Fibroblast of skin of right biceps (primary cell): ENCODE results near the gene KBTBD7.
"Not testable (repeated sequence)": the region's sequence is repeated elsewhere in the genome, so short reads cannot be mapped to it uniquely, and the experiment has no call there.

ENCODE experiments used
- DNase-seq: peaks from one replicate; pipeline ENCODE4 v3.0.0-alpha.2; 2013

Gene KBTBD7

DNA sequence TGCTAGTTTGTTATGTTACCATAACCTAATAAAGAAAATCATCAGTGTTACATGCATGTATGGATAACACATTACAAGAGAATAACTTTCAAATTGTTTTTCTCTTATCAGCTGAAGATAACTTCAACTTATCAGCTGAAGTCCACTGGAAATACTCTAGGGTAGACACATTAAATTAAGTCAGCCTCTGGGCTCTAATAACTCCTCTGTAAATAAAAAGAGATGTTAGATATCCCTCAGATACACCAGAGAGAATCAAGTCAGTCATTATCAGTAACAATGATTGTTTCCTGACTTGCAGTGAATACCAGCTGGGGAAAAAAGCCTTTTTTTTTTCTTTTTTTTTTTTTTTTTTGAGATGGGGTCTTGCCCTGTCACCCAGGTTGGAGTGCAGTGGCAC, 1.6 kb upstream of the KBTBD7 start:
- DNase-seq, result no peak

DNA sequence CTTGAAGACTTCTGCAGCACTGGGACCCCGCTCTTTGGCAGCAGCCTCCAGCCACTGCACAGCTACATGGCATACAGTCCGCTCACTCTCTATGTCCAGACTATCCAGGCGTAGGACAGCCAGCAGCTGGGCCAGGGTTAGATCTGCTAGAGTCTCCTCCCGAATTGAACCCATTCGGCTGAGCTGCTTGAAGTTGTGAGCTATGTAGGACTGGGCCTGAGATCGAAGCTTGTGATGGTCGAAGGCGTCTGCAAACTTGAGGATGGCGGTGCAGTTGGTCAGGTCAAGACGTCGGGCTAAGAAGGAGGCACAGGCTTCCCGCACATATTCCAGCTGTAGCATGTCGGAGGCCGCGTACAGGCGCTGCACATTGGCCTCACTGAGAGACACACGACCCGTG, 900 bp downstream of the KBTBD7 start:
- no peak for DNase-seq

DNA sequence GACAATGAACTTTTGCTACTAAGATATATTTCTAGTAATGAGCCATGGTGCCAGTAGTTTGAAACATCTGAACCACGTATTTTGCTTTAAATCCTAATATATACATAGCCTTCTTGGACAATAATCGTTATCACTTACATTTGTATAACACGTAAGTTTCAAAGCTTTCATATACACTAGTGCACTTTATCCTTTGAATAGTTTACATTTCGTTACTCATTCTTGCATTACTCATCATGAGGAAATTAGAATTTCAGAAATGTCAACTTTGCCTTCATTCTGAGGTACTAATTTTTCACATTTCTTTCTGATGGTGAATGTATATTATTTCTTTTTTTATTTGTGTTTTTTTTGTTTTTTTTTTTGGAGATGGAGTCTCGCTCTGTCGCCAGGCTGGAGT, 5.8 kb downstream of the KBTBD7 start:
- peak; percentile 29 for DNase-seq

DNA sequence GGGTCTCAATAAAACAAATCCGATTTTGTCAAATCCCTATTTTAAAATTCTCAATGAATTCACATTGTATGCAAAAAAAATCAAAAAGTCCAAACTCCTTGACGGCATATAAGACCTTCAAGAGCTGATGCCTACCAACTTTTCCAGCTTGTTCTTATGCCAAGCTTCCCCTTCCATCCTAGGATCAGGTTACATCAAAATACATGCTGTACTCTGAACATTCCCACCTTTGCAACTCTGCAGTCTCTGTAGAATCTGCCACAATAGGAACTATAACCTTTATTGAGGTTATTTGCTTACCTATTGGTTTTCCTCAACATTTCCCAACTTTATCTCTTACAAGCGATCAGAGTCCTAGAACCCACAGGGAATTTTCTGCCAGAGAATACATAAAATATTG, 7.9 kb downstream of the KBTBD7 start:
- no peak for DNase-seq

DNA sequence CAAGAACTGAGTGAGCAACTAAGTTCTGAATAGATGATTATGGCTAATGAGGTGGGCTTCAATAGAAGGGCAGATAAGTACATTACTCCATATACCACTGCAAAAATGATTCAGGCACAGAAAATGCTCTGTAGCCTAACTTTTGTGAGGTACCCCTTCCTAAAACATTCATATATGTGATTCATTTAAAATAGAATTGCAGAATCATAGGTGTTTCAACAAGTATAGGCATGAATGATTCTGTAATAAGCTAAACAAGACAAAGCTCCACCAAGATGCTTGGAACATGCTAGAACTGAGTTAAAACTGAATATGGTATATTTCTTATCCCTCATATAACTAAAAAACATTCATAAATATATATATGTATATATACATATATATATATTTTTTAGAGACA, 12.1 kb downstream of the KBTBD7 start:
- no peak for DNase-seq

DNA sequence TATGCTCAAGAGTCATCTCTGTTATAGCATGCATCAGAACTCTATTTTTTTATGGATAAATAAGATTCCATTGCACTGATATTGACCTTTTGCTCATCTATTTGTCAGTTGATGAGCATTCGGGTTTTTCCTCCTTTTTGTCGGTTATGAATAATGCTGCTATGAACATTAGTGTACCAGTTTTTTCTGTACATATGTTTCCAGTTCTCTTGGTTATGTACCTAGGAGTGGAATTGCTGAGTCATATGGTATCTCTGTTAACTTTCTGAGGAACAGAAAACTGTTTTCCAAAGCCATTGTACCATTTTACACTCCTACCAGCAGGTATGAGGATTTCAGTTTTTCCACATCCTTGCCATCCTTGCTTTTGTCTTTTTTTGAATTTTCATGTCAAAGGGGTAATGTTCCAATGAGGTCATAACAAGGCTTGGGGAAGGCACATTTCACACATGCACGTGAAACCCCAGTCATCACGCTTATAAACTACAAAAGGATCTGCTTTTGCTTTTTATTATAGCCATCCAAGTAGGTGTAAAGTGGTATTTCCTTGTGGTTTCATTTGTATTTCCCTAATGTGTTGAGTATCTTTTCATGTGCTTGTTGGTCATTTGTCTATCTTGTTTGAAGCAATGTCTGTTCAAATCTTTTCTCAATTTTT, 14.6 kb downstream of the KBTBD7 start:
- DNase-seq, result peak; percentile 78

DNA sequence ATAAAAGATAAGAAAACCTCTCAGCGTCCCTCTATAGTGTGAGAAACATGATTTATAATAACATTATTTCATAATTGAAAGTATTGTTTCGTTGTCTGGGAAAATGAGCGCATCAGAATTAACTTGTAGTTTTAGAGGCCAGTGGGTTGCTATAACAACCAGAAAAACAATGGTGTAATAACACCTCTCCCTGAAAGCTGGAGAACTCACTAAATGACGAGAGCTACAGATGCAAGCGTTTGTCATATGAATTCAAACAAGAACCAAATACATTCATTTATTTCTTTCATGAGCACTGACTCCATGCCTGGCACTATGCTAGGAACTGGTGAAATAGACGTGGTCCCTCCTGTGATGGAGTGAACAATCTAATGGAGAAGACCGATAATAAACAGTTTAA, 16.3 kb downstream of the KBTBD7 start:
- DNase-seq, result no peak

DNA sequence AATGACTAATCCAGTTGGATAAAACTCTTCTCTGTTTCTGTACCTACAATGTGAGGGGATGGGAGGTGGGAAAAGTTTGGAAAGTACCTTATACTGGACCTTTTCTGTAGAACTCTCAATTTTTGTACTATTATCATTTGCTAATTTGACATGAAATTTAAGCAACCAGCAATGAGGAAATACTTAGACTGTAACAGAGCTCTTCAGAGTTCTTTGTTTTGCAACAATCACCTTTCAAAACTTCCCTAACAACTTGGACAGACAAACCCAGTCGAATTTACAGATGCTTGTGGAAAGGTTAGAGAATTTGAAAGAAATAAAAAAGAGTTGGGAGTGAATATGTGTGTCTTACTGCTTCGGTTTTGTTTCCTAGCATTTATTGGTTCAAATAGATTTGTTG, 16.8 kb downstream of the KBTBD7 start:
- DNase-seq, result no peak

DNA sequence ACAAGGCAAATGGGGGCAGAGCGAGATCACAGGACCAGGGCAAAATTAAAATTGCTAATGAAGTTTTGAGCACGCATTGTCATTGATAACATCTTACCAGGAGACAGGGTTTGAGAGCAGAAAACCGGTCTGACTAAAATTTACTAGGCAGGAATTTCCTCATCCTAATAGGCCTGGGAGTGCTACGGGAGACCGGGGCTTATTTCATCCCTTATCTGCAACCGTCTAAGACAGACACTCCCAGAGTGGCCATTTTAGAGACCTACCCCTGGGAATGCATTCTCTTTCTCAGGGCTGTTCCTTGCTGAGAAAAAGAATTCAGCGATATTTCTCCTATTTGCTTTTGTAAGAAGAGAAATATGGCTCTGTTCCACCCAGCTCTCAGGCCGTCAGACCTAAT, 18.8 kb downstream of the KBTBD7 start:
- DNase-seq, result not testable (repeated sequence)

DNA sequence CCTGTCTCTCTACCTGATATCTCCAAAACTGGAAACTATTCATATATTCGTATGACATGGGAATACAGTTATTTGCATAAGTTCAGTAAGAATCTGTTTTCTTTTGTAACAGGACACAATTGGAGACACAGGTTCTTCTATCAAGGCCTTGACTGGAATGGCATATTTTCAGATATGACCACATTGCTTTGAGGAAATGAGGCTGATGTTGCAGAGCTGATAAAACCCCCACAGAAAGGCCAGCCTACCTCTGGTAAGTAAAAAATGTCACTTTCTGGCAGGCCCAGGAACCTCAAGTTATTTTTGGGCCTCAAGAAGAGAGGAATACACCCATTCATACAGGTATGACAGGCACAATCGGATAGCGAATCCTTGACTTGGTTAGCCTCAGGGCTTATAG, 32.2 kb downstream of the KBTBD7 start:
- DNase-seq, result no peak

DNA sequence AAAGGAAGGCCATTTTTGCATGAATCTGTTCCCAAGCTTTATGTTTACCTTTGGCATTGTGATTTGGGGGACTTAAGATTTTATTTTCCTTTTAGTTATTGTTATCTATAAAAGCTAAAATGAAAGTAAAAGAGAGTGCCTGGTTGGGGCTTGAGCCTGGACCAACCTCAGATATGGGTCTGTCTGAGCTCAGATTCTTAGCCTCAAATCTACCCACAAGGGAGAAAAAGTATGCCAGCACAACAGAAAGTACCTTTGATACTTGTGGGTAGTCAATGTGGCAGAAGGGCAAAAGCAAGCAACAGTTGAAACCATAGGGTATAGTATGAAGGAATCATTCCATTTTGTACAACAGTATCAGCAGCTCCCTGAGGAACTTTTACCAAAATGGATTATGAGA, 35.2 kb downstream of the KBTBD7 start:
- DNase-seq, result no peak

DNA sequence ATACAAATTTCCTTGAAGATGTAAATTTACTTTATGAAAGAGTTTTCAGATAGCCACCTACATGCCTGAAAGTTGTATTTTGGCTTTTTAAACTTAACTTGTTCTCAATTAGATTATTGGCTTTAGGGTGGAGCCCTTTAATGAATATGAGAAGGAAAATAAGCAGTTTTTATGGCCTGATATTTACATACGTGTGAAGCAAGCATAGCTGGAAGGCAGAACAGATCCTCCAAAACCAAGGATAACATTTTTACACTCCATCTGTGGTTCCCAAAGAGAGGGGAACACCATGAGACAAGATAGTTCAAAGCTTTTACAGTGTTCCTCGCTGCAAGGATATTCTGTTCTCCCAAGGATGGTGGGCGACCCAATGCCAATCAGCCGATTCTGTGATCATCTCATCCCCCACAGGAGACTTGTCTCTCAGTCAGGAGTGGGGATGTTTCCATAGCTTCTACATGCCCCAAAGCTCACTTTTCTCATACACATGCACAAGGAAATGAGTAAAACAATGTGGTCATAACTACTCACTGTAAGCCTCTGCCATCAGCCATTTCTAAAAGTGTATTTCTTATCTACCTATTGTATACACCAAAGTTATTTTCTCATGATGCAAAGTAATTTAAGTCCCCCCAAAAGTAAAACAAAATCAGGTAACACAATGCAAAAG, 37.2 kb downstream of the KBTBD7 start:
- no peak for DNase-seq

DNA sequence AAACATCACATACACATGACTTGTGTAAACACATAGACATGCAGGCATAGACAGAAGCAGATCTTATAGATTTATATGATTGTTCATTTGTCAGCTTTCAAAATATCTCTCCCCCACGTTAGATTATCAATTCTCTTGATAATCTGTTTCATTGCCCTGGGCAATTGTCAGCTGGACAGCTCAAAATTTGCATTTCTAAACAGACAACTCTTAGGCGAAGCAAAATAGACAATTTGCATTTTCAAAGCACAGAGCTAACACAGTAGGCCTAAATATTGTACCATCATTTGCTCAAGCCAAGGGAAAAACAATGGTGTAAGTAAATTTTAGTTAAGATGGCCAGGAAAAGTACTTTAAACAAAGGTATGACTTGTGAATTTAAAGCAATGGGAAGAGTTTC, 37.7 kb downstream of the KBTBD7 start:
- no peak for DNase-seq

DNA sequence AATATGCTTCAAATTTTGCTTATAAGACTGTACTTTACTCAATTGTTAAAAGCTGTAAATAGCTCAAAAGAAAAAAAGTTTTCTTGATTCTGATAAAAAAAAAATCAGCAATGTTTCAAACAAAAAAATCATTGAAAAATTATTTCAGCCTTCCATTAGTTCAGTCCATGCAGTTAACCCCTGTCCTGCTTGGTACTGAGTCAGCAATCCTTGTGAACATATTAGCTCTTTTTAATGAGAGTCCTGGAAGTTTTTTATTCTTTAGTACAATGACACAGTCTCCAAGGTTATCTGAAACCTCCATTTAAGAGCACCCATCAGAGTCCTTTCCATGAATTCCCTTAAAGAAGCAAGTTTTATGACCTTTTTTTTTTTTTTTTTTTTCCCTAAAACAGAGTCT, 40.3 kb downstream of the KBTBD7 start:
- no peak for DNase-seq

DNA sequence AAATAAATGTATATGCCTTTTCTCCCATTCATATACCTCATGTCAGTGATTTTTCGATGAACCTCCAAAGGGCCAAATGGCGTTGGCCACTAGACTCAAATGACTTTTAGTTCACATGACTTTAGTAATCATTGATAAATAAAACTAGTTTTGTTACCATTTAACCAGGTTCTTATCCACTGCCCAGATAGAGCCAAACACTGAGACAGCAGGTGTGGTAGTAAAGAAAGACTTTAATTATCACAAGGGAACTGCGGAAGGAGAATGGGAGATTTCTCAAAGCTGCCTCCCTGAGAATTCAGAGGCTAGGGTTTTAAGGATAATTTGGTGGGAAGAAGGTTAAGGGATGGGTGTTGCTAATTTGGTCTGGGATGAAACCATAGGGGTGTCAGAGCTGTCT, 42.4 kb downstream of the KBTBD7 start:
- no peak for DNase-seq

DNA sequence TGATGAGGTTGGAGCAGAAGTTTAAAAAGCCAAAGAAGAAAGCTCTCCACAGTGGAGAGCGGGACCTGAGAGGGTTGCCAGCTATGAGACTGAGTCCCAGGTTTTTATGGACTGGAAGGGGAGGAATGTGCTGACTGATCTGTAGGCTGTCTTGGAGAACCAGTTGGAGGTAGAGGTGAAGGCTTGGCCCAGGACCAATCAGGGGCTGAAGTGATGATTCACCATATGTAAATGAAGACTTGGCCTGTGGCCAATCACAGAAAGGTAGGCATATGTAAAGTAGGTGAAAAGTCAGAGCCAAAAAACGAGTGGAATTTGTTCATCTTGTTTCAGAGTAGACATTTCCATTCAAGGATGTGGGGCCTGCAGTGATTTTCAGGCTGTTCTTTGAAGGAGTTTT, 44.3 kb downstream of the KBTBD7 start:
- peak; percentile 11 for DNase-seq

DNA sequence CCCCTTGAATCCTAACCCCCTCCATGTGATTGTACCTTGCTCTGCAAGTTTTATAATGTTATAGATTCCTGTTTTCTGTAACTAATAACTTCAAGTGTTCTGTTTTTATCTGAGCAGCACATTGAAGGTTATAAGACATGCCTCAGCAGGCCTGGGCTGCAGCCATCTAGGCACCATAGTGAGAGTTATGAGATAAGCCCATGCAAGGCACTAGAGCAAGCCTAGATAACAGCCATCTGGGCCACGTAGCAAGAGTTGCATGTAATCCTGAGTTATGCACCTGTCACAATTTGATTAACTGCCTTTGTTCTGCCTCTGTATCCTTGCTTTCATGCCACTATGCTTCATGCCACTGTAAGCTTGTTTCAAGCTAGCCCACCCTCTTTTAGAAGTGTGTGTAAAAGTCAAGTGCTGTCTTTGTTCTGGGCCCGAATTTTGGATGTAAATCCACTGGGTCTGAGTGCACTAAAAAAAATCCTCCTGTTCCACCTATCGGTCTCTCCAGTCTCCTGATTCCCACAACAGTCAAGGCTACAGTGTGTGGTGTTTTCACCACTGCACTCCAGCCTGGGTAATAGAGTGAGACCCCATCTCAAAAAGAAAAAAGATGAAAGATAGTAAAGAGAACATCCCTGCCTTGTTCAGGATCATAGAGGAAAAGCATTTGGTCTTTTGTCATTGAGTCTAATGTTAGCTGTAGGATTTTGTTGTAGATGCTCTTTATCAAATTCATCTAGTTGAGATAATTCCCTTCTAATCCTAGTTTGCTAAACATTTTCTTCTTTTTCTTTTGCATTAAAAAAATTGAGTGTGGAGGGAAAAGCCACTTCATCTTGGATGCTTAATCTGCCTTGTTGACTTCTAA, 45.7 kb downstream of the KBTBD7 start:
- DNase-seq, result no peak

DNA sequence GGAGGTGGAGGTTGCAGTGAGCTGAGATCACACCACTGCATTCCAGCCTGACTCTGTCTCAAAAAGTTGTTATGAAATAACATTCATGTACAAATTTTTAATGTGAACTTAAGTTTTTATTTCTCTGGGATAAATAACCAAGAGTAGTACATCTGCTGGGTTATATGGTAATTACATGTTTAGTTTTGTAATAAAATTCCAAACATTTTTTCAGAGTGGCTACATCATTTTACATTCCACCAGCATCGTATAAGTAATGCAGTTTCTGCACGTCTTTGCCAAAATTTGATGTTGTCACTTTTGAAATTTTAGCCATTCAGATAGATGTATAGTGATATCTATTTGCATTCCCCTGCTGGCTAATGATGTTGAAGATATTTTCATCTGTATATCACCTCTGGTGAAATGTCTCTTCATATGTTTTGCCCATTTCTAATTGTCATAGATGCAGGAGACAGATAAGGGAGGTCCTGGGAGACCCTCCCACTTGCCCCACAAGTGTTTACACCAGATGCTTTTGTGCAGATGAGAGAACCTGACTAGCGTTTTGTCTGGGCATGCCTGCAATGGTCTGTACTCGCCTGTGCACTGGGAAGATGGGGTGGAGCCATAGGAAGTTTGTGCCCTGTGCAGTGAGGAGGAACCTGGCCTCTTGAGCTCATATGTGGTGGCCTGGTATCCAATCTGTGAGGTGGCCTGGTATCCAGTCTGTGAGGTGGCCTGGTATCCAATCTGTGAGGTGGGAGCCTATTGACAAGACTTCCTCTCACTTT, 49.0 kb downstream of the KBTBD7 start:
- DNase-seq, result peak; percentile 74

DNA sequence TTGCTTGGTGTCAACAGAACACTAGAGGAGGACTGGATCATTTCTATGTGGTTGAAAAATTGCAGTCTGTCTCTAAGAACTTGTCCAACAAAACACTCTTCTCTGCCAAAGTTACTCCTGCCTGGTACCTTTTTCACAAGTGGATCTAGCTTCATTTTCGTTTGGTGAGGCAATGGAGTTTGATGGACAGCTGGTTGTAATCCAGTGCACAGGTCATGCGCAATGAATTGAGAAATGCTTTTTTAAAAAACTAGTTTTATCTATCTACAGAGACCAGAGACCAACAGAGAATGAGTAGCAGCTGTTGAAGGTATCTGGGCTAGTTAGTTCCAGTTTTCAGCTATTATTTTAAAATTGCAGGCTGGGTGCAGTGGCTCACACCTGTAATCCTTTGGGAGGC, 49.8 kb downstream of the KBTBD7 start:
- DNase-seq, result no peak
